HG03439 (cell line): ENCODE measurements around the gene PIK3C2G.

Experiments used
- ATAC-seq: cut with Tn5 transposase; IDR thresholded peaks from one replicate; pipeline ENCODE4 v1.9.1; 2021; ENCODE audit warnings: mild to moderate bottlenecking, moderate library complexity; ENCODE audit not compliant: unreplicated experiment

Gene PIK3C2G

GRCh38 chr12:18277196-18277595, 15.9 kb downstream of the PIK3C2G start:
- ATAC-seq, result no peak

- no peak for ATAC-seq
These were observed 19.4 kb downstream of the PIK3C2G start for GRCh38 chr12:18280728-18281127.

GRCh38 chr12:18281941-18282340, 20.6 kb downstream of the PIK3C2G start:
- ATAC-seq, result no peak

- ATAC-seq, result no peak
These were observed 22.5 kb downstream of the PIK3C2G start for GRCh38 chr12:18283831-18284230.

- no peak for ATAC-seq
These were observed 23.1 kb downstream of the PIK3C2G start for GRCh38 chr12:18284386-18284785.

GRCh38 chr12:18285161-18285560, 23.8 kb downstream of the PIK3C2G start:
- ATAC-seq, result no peak

- no peak for ATAC-seq
These were observed 29.1 kb downstream of the PIK3C2G start for GRCh38 chr12:18290386-18290785.

- ATAC-seq, result no peak
These were observed 33.6 kb downstream of the PIK3C2G start for GRCh38 chr12:18294889-18295288.

GRCh38 chr12:18296201-18296908, 35.0 kb downstream of the PIK3C2G start:
- no peak for ATAC-seq

GRCh38 chr12:18296909-18297280, 35.6 kb downstream of the PIK3C2G start:
- ATAC-seq, result no peak

GRCh38 chr12:18297902-18298301, 36.6 kb downstream of the PIK3C2G start:
- ATAC-seq, result no peak

GRCh38 chr12:18302809-18303430, 41.6 kb downstream of the PIK3C2G start:
- ATAC-seq, result no peak

GRCh38 chr12:18304609-18305008, 43.3 kb downstream of the PIK3C2G start:
- ATAC-seq, result no peak

GRCh38 chr12:18306311-18306710, 45.0 kb downstream of the PIK3C2G start:
- no peak for ATAC-seq

- no peak for ATAC-seq
These were observed 52.0 kb downstream of the PIK3C2G start for GRCh38 chr12:18313306-18313705.

- ATAC-seq, result no peak
These were observed 58.8 kb downstream of the PIK3C2G start for GRCh38 chr12:18320036-18320617.

GRCh38 chr12:18320976-18321375, 59.7 kb downstream of the PIK3C2G start:
- no peak for ATAC-seq

- ATAC-seq, result no peak
These were observed 61.8 kb downstream of the PIK3C2G start for GRCh38 chr12:18323159-18323558.

- no peak for ATAC-seq
These were observed 65.7 kb downstream of the PIK3C2G start for GRCh38 chr12:18327036-18327435.

- ATAC-seq, result no peak
These were observed 70.9 kb downstream of the PIK3C2G start for GRCh38 chr12:18332173-18332572.

GRCh38 chr12:18339633-18340032, 78.3 kb downstream of the PIK3C2G start:
- ATAC-seq, result no peak

GRCh38 chr12:18340186-18340585, 78.9 kb downstream of the PIK3C2G start:
- no peak for ATAC-seq
